HG02970 (cell line): Measurements from ENCODE around the gene CNGB1.
"Not testable (repeated sequence)": the region's sequence is repeated elsewhere in the genome, so short reads cannot be mapped to it uniquely, and the experiment has no call there.

Source experiments
- ATAC-seq: cut with Tn5 transposase; IDR thresholded peaks from one replicate; pipeline ENCODE4 v1.9.1; 2021; ENCODE audit warnings: mild to moderate bottlenecking, moderate library complexity, moderate number of reproducible peaks; ENCODE audit not compliant: unreplicated experiment, low FRiP score

CNGB1 gene

GRCh38 chr16:57842601-57843000, 128.3 kb downstream of the CNGB1 start:
- ATAC-seq: no peak

DNA sequence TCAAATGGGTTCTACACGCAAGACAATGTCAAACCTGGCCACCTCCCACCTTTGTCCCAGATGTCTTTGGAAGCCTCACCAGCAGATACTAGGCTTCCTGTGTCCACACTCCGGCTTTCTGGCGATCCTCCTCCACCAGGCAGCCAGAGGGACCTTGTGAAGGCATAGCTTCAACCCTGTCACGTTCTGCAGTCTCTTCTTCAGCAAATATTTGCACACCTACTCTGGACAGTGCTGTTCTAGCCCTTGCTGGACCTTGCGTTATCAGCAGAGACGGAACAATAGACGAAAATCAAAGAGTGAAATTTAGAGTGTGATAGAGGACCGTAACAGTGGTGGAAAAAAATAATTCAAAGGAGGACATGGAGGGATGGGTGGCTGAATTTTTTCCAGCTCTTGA, 130.1 kb downstream of the CNGB1 start:
- ATAC-seq: no peak

GRCh38 chr16:57838161-57838560, 132.8 kb downstream of the CNGB1 start:
- ATAC-seq: no peak

GRCh38 chr16:57837305-57838125, 133.4 kb downstream of the CNGB1 start:
- ATAC-seq: no peak

- not testable (repeated sequence) for ATAC-seq
Measured at GRCh38 chr16:57835439-57835838, 135.5 kb downstream of the CNGB1 start.

- ATAC-seq: no peak
Measured at GRCh38 chr16:57834936-57835335, 136.0 kb downstream of the CNGB1 start.
